Right lung (tissue), 5 donors: ENCODE results near the gene TEX19. TPM values are rescaled to one million over a fixed set of nuclear protein-coding genes. Genes with fewer than 3 reads are reported as not detected.
A peak's percentile ranks its signal among the peaks of the same experiment; 100 is the strongest.

Experiments used
- DNase-seq, 2 donors: peaks; one replicate each; pipeline ENCODE4 v3.0.0-alpha.2; 2013
- polyA plus RNA-seq, 5 donors: library from polyadenylated mRNA; unstranded; fragments of 120-200 nt; gene quantifications; one replicate each; pipeline versions ENCODE4 v1.2.1 to v1.2.3, GENCODE V29; 2013; ENCODE audit warnings: inconsistent platforms in 1 of 5, low replicate concordance in 1 of 5; ENCODE audit not compliant: insufficient read length in 5 of 5, insufficient read depth in 1 of 5

TEX19 gene
- polyA plus RNA-seq, 5 donors, result not detected

DNA sequence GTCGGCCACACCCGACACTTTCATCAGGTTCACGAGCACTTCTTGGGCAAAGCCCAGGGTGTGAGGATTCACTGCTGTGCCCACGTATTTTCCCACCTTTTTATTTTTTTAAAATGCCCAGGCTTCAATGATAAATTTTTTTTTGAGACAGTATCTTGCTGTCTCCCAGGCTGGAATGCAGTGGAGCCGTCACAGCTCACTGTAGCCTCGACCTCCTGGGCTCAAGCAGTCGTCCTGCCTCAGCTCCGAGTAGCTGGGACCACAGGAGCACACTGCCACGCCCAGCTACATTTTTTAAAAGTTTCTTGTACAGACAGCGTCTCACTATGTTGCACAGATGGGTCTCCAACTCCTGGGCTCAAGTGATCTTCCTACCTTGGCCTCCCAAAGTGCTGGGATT, 30.3 kb downstream of the TEX19 start:
- no peak for DNase-seq

GRCh38 chr17:82390015-82390859, 31.2 kb downstream of the TEX19 start:
- DNase-seq, result no peak

- DNase-seq, result no peak
These were observed 31.9 kb downstream of the TEX19 start for GRCh38 chr17:82390860-82391435.

DNA sequence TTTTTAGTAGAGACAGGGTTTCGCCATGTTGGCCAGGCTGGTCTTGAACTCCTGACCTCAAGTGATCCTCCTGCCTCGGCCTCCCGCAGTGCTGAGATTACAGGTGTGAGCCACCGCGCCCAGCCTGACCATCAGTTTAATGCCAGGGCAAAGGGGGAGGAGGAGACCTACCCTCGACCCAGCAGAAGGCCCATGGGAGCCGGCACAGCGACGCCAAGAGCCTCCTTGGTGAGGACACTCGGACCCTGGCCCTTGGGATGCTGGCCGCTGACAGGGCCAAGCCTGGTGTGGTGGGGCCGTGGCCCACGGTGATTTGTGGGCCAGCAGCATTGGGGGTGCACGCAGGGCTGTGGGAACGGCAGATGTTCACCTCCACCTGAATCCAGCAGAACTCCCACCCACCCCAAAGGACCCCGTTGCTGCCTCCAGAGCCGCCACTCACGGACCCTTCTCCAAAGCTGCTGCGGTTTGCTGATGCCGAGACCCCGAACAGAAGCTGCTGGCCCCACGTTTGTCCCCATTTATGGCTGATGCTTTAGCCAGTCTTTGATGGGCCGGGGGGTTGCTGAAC, 32.5 kb downstream of the TEX19 start:
- DNase-seq, result no peak

- no peak for DNase-seq
These were observed 33.3 kb downstream of the TEX19 start for GRCh38 chr17:82392209-82392920.

DNA sequence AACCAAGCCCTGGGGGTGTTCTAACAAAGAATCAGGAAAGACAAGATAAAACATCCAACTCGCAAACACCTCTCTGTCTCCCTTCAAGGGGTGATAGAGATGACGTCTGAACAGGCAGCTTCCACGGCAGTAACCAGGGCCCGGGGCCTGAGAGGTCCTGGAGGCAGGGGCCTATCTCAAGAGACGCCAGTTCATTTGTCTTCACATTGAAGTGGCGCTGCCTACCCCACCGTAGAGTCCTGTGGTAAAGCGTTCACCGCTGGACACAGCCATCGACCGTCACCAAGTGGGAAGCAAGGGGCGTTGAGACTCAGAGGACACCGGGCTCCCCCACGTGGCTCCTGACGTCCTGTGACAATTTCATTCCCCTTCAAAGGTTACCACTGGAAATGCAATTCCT, 33.9 kb downstream of the TEX19 start:
- no peak for DNase-seq

DNA sequence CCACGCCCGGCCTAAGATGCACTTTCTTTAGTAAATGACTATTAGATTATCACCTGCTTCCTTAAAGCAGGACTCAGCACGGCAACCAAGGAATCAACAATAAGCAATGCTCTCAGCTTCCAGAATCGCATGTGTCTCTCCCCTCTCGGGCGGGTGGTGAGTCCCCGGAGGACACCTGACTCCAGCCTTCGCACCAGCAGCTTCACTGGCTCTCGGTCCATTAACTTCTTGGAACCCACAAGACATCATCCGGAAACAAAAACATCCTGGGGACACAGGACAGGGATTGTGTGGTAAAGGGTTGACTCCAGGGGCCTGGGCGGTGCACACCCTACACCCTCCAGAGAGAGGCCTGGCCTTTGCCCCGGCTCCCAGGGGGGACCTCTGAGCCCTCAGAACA, 35.2 kb downstream of the TEX19 start:
- no peak for DNase-seq

- DNase-seq, result no peak
These were observed 37.8 kb downstream of the TEX19 start for GRCh38 chr17:82396601-82397435.

DNA sequence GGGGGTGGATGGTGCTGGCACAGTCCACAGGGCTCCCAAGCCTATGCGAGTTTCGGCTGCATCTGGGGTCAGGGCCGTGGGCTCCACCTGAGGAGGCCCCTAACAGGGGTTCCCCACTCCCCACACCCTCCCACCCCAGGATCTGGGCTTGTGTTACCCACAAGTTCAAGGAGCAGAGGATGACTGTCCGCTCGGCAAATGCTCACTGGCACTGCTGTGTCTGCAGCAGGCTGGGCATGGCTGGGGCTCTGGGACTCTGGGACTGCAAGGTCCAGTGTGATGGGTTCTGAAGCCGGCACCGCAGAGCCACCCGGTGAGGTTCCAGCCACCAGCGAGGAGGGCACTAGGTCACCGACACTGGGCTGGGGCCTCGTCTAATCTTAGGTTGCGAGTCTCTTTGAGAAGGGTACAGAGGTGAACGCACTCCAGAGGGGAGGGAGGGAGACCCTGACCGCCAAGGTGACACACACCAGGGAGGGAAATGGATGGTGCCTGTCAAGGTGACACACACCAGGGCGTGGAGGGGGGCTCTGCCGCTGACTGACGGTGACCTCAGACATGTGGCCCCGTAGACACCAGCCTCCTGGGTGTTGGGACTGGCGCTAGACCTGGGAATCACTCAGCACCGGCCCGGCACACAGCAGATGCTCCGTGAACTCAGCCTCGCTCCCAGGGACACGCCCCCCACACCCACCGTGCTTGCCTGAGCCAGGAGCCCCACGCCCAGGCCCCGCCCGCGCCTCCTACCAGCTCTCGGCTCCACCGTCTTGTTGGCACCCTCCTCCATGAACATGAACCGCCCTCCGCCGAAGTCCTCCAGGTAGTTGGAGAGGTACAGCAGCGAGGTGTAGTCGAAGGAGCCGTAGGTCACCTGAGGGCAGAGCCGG, 38.6 kb downstream of the TEX19 start:
- DNase-seq, result no peak

- no peak for DNase-seq
These were observed 40.0 kb downstream of the TEX19 start for GRCh38 chr17:82399041-82399441.

- DNase-seq, result no peak
These were observed 40.6 kb downstream of the TEX19 start for GRCh38 chr17:82399601-82400101.

GRCh38 chr17:82400206-82400605, 41.2 kb downstream of the TEX19 start:
- DNase-seq, result peak; percentile 45 to 52

GRCh38 chr17:82400830-82401229, 41.8 kb downstream of the TEX19 start:
- DNase-seq, result no peak

GRCh38 chr17:82402865-82403264, 43.8 kb downstream of the TEX19 start:
- DNase-seq, result no peak

DNA sequence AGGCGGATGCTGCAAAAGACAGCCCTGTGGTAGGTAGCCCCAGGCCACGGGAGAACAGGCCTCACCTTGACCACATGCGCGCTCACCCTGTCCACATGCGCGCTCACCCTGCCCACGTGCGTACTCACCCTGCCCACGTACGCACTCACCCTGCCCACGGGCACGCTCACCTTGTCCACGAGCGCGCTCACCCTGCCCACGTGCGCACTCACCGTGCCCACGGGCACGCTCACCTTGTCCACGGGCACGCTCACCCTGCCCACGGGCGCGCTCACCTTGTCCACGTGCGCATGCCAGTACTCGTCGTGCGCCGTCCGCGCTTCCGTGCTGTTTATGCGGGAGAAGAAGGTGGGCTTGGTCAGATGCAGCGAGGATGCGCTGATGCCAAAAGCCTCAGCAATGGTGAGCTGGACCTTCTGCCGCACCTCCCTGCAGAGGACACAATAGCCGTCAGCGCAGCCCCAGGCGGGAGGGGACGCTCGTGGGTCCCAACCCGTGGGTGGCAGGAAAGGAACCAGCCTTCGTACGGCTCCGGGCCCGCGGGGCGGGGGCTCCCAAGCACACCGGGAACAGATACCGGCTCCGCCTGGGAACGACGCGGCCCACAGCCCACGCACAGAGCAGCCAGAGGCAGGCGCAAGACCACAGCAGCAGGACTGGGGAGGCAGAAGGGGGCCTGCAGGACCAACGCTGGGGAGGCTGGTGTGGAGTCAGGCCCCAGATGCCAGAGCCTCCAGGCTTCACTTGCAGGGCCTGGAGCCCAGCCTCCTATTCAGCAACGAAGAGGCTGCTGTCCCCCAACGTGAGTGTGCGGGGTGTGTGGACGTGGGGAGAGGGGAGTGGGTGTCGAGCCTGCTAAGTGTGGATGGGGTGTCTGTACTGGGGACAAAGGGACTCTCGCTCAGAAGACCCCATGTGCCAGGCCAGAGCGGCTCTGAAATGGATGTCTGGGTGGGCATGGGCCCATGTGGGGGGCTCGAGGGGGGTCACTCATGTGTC, 44.9 kb downstream of the TEX19 start:
- no peak for DNase-seq

- DNase-seq, result no peak
These were observed 46.0 kb downstream of the TEX19 start for GRCh38 chr17:82405051-82405450.

- no peak for DNase-seq
These were observed 47.2 kb downstream of the TEX19 start for GRCh38 chr17:82406131-82406671.

DNA sequence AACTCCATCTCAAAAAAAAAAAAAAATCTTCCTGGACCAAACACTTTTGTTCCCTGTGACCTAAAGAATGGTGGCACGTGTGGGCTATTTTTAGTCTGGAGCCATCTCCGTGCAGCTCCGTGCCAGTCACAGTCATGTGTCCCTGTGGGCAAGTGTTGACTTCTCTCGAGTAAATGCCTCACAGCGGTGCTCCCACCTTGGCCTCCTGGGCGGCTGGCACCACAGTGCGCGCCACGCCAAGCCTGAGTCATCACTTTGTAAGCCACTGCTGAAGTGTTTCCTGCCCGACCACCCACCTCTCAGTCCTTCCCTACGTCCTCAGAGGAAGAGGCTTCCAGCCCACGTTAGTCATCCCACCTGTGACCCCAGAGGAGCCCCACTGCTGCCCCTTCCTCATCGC, 48.2 kb downstream of the TEX19 start:
- no peak for DNase-seq
